GM21529 (cell line): Measurements from ENCODE around the gene PBX4.

ENCODE experiments used
- ATAC-seq: cut with Tn5 transposase; IDR thresholded peaks from one replicate; pipeline ENCODE4 v1.9.1; 2021; ENCODE audit not compliant: unreplicated experiment

The PBX4 gene

DNA sequence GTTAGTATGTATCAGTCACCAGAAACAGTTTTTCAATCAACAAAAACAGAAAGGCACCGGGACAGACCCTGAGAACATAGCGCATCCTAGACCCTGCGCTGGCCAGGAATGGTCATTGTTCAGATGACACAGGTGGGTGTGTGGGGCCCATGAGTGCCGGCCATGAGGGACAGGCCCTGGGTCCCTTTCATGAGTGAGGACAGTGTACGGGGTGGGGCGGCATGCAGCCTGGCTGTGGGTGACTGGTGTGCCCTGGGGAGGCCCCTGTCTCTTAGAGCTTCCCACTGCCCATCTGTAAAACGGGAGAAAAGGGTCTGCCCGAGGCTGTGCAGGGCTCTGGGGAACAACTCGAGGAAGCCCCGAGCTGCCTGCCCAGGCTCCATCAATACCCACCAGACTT lies 25.8 kb downstream of the PBX4 start:
- ATAC-seq: no peak

- ATAC-seq: peak; percentile 71
These were observed 27.2 kb downstream of the PBX4 start for GRCh38 chr19:19591133-19591825.

- no peak for ATAC-seq
These were observed 29.9 kb downstream of the PBX4 start for GRCh38 chr19:19588546-19588945.

GRCh38 chr19:19587771-19588170 lies 30.7 kb downstream of the PBX4 start:
- no peak for ATAC-seq

DNA sequence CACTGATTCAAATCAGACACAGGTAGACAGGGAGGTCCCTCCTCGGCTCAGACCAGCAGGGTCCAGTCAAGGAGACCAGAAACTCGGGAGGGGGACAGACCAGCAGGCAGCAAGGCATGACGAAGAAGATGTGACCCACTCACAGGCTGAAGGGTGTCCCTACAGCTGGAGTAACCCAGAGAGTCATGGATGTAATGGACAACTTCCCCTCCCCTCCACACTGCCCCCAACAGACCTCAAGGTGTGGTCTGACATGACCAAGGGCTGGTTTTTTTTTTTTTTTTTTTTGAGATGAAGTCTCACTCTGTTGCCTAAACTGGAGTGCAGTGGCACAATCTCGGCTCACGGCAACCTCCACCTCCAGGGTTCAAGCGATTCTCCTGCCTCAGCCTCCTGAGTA lies 34.1 kb downstream of the PBX4 start:
- no peak for ATAC-seq

DNA sequence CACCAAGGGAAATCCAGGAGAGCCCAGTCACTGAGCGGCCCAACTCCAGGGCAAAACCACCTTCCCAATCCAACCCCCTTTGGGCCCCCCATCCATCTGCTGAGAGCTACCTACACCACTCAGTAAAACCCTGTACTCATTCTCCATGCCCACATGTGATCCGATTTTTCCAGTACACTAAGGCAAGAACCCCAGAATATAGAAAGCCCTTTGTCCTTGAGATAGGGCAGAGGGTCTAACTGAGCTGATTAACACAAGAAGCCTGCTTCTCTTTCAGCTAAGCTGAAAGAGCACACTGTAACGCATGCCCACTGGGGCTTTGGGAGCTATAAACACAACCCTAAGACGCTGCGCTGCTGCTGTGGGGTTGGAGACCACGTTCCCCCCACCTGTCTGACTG lies 36.0 kb downstream of the PBX4 start:
- no peak for ATAC-seq

DNA sequence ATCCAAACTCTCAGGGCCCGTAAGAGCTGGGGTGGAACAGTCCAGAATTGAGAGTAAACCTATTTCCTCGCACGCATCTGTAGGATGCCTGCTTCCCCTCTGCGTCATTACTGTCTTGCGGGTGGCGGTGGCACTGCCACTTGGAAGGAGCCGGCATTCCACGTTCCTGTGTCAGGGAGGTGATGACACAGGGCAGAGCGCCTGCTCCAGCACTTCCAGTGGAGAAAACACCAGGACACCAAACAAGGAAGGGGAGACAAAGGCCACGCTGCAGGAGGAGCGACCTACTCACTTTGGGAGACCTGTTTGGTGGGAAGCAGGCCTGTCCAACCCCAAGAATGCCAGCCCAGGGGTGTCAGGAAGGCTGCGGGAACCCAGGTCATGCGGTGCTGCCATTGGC lies 37.1 kb downstream of the PBX4 start:
- ATAC-seq: no peak

GRCh38 chr19:19580418-19580817 lies 38.1 kb downstream of the PBX4 start:
- ATAC-seq: no peak

DNA sequence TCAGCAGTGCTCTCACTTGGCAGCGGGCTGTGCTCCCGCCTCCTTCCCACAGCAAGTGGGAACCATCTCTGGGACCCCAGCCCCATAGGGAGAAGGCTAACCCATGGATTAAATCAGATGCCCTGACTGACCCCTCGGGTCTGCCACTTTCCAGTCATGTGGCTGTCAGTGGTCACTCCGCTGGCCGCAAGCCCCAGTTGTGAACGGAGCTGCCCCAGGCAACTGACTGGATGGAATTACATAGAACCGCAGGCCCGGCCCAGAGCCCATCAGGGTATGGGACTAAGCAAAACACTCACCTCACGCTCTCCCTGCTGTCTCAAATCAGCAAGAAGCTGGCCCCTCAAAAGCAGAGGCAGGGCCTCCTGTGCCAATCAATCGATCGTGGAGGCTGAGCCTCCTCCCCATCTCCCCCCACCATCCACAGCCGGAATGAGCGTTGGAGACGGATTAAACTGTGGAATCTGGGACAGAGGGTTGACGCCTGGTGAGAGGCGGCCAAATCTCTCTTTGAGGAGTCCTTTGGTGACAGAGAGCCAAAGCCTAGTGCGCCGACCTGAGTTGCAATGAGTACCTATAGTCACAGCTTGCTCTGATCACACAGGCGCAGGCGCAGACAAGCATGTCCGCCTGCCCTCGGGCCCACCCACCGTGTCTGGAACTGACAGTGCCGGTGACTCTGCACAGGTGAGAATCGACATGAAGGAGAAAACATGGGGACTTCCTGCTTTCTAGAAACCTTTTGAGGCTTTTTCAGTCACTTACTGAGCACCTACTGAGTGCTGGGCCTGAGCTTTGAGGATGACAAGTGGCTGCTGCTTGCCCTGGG lies 38.7 kb downstream of the PBX4 start:
- no peak for ATAC-seq

GRCh38 chr19:19578252-19578651 lies 40.2 kb downstream of the PBX4 start:
- ATAC-seq: no peak

DNA sequence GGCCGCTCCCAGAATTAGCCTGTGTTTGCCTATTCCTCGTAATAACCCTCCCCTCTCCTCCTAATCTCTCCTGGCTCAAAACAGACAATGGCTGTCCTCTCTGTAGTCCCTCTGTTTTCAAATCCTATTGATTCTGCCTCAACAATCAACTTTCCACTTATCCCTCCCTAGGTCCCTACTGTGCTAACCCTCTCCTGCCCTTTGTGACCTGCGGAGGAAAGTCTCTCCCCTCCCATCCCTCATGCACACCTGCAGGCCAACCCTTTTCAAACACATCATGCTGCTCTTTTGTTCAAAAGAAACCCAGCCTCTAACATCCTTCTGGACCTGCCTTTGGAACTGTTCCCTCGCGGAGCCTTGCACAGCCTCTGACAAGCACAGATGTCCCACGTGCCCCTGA lies 43.1 kb downstream of the PBX4 start:
- no peak for ATAC-seq

DNA sequence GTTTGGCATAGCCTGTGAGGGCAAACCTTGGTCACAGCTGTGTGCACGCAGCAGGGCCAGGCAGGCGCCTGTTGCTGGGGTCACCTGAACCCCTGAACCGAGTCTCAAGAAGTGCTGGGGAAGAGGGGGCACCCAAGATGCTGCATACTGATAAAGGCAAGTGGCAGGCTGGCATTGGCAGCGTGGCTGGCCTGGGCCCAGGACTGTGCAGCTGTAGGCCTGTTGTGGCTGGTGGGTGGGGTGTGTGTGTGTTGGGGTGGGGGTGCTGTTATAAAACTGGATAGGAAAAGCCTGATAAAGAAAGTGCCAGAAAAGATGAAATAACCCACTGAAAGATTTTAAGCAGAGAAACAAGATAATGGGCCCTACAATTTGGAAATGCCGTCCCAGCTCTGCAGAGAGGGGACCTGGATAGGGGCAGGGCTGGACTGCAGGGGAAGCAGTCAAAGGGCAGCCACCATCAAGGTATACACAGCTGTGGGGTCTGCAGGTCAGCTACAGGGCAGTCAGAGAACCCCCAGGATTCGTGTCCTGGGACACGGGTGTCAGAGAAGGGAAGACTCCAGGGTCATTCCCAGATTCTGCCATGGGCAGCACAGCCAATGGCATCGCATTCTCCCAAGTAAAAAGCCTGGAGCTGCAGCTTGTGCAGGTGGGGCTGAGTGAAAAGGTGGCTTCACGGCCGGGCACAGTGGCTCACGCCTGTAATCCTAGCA lies 47.3 kb downstream of the PBX4 start:
- no peak for ATAC-seq

- no peak for ATAC-seq
These were observed 47.9 kb downstream of the PBX4 start for GRCh38 chr19:19570571-19570970.

GRCh38 chr19:19568802-19569756 lies 49.4 kb downstream of the PBX4 start:
- no peak for ATAC-seq

GRCh38 chr19:19567391-19567790 lies 51.1 kb downstream of the PBX4 start:
- no peak for ATAC-seq

GRCh38 chr19:19566306-19566705 lies 52.2 kb downstream of the PBX4 start:
- ATAC-seq: no peak

DNA sequence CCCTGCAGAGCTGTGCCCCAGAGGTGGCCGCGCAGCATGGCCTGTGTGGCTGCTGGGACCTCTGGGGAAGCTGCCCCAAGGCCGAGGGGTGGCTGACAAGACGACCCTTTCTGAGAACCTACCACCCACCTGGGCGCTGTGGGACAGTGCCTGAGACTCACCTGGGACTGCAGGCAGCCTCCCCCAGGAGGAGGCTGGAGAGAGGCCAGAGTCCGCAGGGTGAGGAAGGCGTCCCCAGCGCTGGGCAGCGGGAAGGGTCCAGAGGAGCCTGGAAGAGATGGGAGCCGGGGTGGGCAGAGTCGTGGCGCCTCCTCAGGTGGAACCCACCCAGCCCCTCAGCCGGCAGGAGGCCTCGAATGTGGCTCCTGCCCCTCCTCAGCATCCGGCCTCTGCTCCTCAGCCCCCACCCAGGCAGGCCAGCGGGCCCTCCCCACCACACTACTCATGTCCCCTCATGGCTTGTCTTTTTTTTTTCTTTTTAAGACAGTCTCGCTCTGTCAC lies 55.1 kb downstream of the PBX4 start:
- ATAC-seq: no peak

DNA sequence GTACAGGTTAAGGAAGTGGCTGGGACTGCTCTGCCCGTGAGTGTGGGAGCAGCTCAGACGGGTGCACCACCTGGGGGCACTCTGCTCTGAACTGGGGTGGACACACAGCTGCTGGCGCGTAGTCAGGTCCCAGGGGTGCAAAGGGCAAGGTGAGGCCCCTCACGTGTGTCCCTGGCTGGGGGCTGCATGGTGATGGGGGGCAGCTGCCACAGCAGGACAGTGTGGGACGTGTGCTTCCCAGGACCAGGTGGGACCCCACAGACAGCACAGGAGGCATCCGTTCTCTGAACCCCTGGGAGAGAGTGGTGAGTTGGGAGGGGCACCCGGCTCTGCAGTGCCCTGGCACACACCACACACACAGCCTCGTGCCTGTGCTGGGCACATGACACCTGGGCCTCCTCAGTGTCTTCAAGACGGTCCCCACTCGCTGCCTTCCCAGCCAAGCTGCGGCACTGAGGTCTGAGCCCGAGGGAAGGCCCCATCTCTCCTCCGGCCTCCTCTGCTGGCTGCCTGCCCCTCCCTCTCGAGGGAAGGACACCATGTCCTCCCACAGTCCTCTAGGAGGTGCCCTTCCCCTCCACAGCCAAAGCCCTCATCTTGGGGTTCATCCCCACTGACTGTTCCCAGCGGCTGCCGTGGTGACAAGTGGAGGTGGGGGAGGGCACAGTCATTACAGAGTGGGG lies 55.7 kb downstream of the PBX4 start:
- ATAC-seq: no peak

GRCh38 chr19:19561946-19562664 lies 56.4 kb downstream of the PBX4 start:
- ATAC-seq: no peak
